H9 (cell line): ENCODE data around the gene CHPF2. TPM values are rescaled to one million over a fixed set of nuclear protein-coding genes. Genes with fewer than 3 reads are reported as not detected.

Experiments
- DNase-seq: peaks from one replicate; pipeline ENCODE4 v3.0.0-alpha.2; 2017
- H2AFZ ChIP-seq: one replicate; pipeline ENCODE4 v1.6.1; 2013; ENCODE audit warnings: mild to moderate bottlenecking, low read length, control low read depth, moderate library complexity
- H2AK5ac ChIP-seq: 2 replicates; pipeline ENCODE4 v1.6.1; 2013; ENCODE audit warnings: low read length, control low read depth, mixed read lengths; ENCODE audit not compliant: insufficient read length
- H2BK120ac ChIP-seq: one replicate; pipeline ENCODE4 v1.6.1; 2013; ENCODE audit warnings: low read depth, mild to moderate bottlenecking, low read length, control low read depth, inconsistent platforms; ENCODE audit not compliant: poor library complexity, severe bottlenecking
- H2BK12ac ChIP-seq: 2 replicates; pipeline ENCODE4 v1.6.1; 2013; ENCODE audit warnings: low read length, control low read depth, mixed read lengths, low read depth; ENCODE audit not compliant: insufficient read length
- H2BK15ac ChIP-seq: 2 replicates; pipeline ENCODE4 v1.6.1; 2013; ENCODE audit warnings: low read depth, low read length, control low read depth
- H2BK20ac ChIP-seq: one replicate; pipeline ENCODE4 v1.6.1; 2013; ENCODE audit warnings: low read depth, mild to moderate bottlenecking, low read length, control low read depth, inconsistent platforms; ENCODE audit not compliant: poor library complexity, severe bottlenecking
- H2BK5ac ChIP-seq: 2 replicates; pipeline ENCODE4 v1.6.1; 2013; ENCODE audit warnings: low read length, control low read depth, mixed read lengths; ENCODE audit not compliant: insufficient read length
- H3K14ac ChIP-seq: 2 replicates; pipeline ENCODE4 v1.6.1; 2013; ENCODE audit warnings: low read length, control low read depth; ENCODE audit not compliant: insufficient read depth
- H3K18ac ChIP-seq: 2 replicates; pipeline ENCODE4 v1.6.1; 2013; ENCODE audit warnings: low read depth, mild to moderate bottlenecking, mixed read lengths, low read length, control low read depth; ENCODE audit not compliant: insufficient read length
- H3K23ac ChIP-seq: 2 replicates; pipeline ENCODE4 v1.6.1; 2013; ENCODE audit warnings: low read length, control low read depth, mixed read lengths, low read depth; ENCODE audit not compliant: insufficient read length
- H3K23me2 ChIP-seq: 2 replicates; pipeline ENCODE4 v1.6.1; 2013; ENCODE audit warnings: low read depth, mild to moderate bottlenecking, mixed read lengths, low read length, control low read depth; ENCODE audit not compliant: insufficient read length, poor library complexity, severe bottlenecking
- H3K27ac ChIP-seq: 2 replicates; pipeline ENCODE4 v1.5.1; 2013; ENCODE audit warnings: low read length, control low read depth, mixed read lengths, low read depth; ENCODE audit not compliant: insufficient read length
- H3K27me3 ChIP-seq: 2 replicates; pipeline ENCODE4 v1.6.1; 2013; ENCODE audit warnings: low read length, control low read depth, inconsistent platforms; ENCODE audit not compliant: insufficient read depth
- H3K4ac ChIP-seq: 2 replicates; pipeline ENCODE4 v1.6.1; 2013; ENCODE audit warnings: low read depth, mild to moderate bottlenecking, control low read depth, inconsistent platforms, low read length, moderate library complexity
- H3K4me1 ChIP-seq: 2 replicates; pipeline ENCODE4 v1.6.1; 2013; ENCODE audit warnings: low read length, control low read depth, inconsistent platforms; ENCODE audit not compliant: insufficient read depth
- H3K4me2 ChIP-seq: 2 replicates; pipeline ENCODE4 v1.6.1; 2013; ENCODE audit warnings: low read length, control low read depth, mixed read lengths; ENCODE audit not compliant: insufficient read length, insufficient read depth
- H3K56ac ChIP-seq: 2 replicates; pipeline ENCODE4 v1.6.1; 2013; ENCODE audit warnings: low read depth, mild to moderate bottlenecking, mixed read lengths, low read length, control low read depth; ENCODE audit not compliant: insufficient read length
- H3K79me1 ChIP-seq: 2 replicates; pipeline ENCODE4 v1.6.1; 2013; ENCODE audit warnings: low read depth, mild to moderate bottlenecking, moderate library complexity, low read length, control low read depth, inconsistent platforms; ENCODE audit not compliant: insufficient read depth, poor library complexity, severe bottlenecking
- H3K79me2 ChIP-seq: 2 replicates; pipeline ENCODE4 v1.6.1; 2013; ENCODE audit warnings: low read length, control low read depth, inconsistent platforms; ENCODE audit not compliant: insufficient read depth
- H3K9ac ChIP-seq: 2 replicates; pipeline ENCODE4 v1.6.1; 2013; ENCODE audit warnings: low read length, control low read depth, mixed read lengths; ENCODE audit not compliant: insufficient read length; ENCODE audit errors: extremely low read depth
- H3K9me3 ChIP-seq: one replicate; pipeline ENCODE4 v1.6.1; 2013; ENCODE audit warnings: low read depth, low read length, inconsistent platforms; ENCODE audit not compliant: control insufficient read depth
- H3T11ph ChIP-seq: one replicate; pipeline ENCODE4 v1.6.1; 2013; ENCODE audit warnings: mild to moderate bottlenecking, low read length, control low read depth, inconsistent platforms
- H4K20me1 ChIP-seq: one replicate; pipeline ENCODE4 v1.6.1; 2013; ENCODE audit not compliant: control insufficient read depth, insufficient read length, insufficient read depth
- H4K5ac ChIP-seq: 2 replicates; pipeline ENCODE4 v1.6.1; 2013; ENCODE audit warnings: low read depth, mild to moderate bottlenecking, mixed read lengths, low read length, control low read depth; ENCODE audit not compliant: insufficient read length
- H4K8ac ChIP-seq: replicated peaks from 2 replicates; pipeline ENCODE4 v1.6.1; 2013; ENCODE audit warnings: low read length, control low read depth, mixed read lengths, low read depth; ENCODE audit not compliant: insufficient read length
- H4K91ac ChIP-seq: 2 replicates; pipeline ENCODE4 v1.6.1; 2013; ENCODE audit warnings: low read depth, mild to moderate bottlenecking, moderate library complexity, mixed read lengths, low read length, control low read depth; ENCODE audit not compliant: insufficient read length
- H3K27ac Mint-ChIP-seq, 3 experiments: 2 replicates in 2 of 3; 3 replicates in 1 of 3; pipeline ENCODE4 v1.8.0; 2020 to 2021; ENCODE audit warnings: mixed read lengths in 3 of 3, mild to moderate bottlenecking in 1 of 3, moderate library complexity in 1 of 3
- H3K27me3 Mint-ChIP-seq: 2 replicates; pipeline ENCODE4 v1.8.0; 2021; ENCODE audit warnings: low read depth, mild to moderate bottlenecking, moderate library complexity, mixed read lengths
- H3K36me3 Mint-ChIP-seq, 3 experiments: 2 replicates in 2 of 3; 3 replicates in 1 of 3; pipeline ENCODE4 v1.8.0; 2020 to 2021; ENCODE audit warnings: low read depth in 3 of 3, mixed read lengths in 3 of 3; ENCODE audit not compliant: insufficient read depth in 1 of 3
- H3K4me1 Mint-ChIP-seq, 2 experiments: 2 replicates each; pipeline ENCODE4 v1.8.0; 2020; ENCODE audit warnings: mixed read lengths in 2 of 2
- H3K4me3 Mint-ChIP-seq, 2 experiments: 2 replicates in 1 of 2; 3 replicates in 1 of 2; pipeline ENCODE4 v1.8.0; 2020 to 2021; ENCODE audit warnings: mild to moderate bottlenecking in 2 of 2, mixed read lengths in 2 of 2, moderate library complexity in 1 of 2
- H3K9me3 Mint-ChIP-seq, 2 experiments: 2 replicates in 1 of 2; 3 replicates in 1 of 2; pipeline ENCODE4 v1.8.0; 2020; ENCODE audit warnings: mild to moderate bottlenecking in 2 of 2, mixed read lengths in 2 of 2, moderate library complexity in 1 of 2
- WGBS: extraction: QIAGEN DNeasy Blood & Tissue Kit; methylation state at CpG from one replicate; pipeline ENCODE4 v1.1.7; 2013; ENCODE audit warnings: missing lambda C conversion rate, low lambda C conversion rate, mixed read lengths; ENCODE audit not compliant: insufficient read length; ENCODE audit errors: extremely low coverage; 5-methylcytosine and 5-hydroxymethylcytosine counted together
- total RNA-seq: library from RNA; stranded (reverse); gene quantifications from 2 replicates; pipeline ENCODE4 v1.2.1, GENCODE V29; 2021
- TF ChIP-seq, protein P1 (sequence below): fragments of 200-600 bp; sonication (generic); conservative IDR thresholded peaks from 3 replicates; pipeline ENCODE4 v1.8.0; 2021; ENCODE audit warnings: antibody characterized with exemption, mild to moderate bottlenecking

CHPF2 gene
- total RNA-seq, 1 experiment from 2014 or later: 25.7 TPM

DNA sequence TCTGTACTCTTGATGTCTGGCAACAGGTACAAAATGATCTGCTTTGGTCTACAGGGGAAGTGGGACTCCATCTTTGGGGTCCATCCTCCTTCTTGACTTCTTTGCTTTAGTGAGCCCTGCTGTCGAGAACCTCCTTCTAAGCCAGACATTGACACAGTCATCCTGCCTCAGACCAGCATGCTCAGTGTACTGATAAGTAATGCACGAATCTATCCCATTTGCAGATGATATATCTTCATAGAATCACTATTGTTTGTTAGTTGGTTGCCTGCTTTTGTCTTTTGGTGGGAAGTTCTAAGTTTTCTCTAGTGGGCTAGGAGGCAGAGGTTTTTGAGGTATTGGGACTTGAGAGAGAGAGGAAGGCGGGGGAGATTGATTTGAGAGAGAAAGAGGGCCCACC, 30.9 kb upstream of the CHPF2 start:
- H3K23ac ChIP-seq: peak overlapping the region; percentile 18
- no peaks in the 10 kb centered on the region for H3K9me3 ChIP-seq
- H3K36me3 Mint-ChIP-seq: no peaks in the 10 kb centered on the region; a peak in 1 of 7 replicates
- H3K4me1 ChIP-seq: no peaks in the 10 kb centered on the region; the same call in 1 of the 2 replicates
- no peak overlapping the region for H3K9ac ChIP-seq
- peaks cover 45% of the 10 kb centered on the region for H3K27me3 Mint-ChIP-seq
- no peak overlapping the region for H4K5ac ChIP-seq
- no peak overlapping the region for H2BK12ac ChIP-seq
- H3K56ac ChIP-seq: no peak overlapping the region
- no peak overlapping the region for H3K27ac Mint-ChIP-seq
- no peak overlapping the region for H4K8ac ChIP-seq
- H3K14ac ChIP-seq: no peak overlapping the region
- H3K23me2 ChIP-seq: no peaks in the 10 kb centered on the region
- H2BK5ac ChIP-seq: no peak overlapping the region
- H3K79me2 ChIP-seq: no peaks in the 10 kb centered on the region
- no peaks in the 10 kb centered on the region for H3K9me3 Mint-ChIP-seq
- no CpG with 5 or more reads among the region's 3 CpGs for WGBS
- no peak overlapping the region for H3K18ac ChIP-seq
- DNase-seq: no peak
- H3K4me3 Mint-ChIP-seq: no peak overlapping the region
- H3K4me1 Mint-ChIP-seq: peaks cover 3 to 5% of the 10 kb centered on the region in 2 experiments
- no peak overlapping the region for H3K27ac ChIP-seq
- peaks cover 3% of the 10 kb centered on the region for H4K20me1 ChIP-seq
- no peak overlapping the region for H2BK120ac ChIP-seq
- no peaks in the 10 kb centered on the region for H3K27me3 ChIP-seq
- H3K79me1 ChIP-seq: no peaks in the 10 kb centered on the region
- H3K4me2 ChIP-seq: no peak overlapping the region
- H2BK15ac ChIP-seq: no peak overlapping the region
- H3T11ph ChIP-seq: no peak overlapping the region
- H4K91ac ChIP-seq: no peak overlapping the region
- no peak overlapping the region for H2BK20ac ChIP-seq
- no peak overlapping the region for H2AK5ac ChIP-seq
- TF ChIP-seq, protein P1, sequence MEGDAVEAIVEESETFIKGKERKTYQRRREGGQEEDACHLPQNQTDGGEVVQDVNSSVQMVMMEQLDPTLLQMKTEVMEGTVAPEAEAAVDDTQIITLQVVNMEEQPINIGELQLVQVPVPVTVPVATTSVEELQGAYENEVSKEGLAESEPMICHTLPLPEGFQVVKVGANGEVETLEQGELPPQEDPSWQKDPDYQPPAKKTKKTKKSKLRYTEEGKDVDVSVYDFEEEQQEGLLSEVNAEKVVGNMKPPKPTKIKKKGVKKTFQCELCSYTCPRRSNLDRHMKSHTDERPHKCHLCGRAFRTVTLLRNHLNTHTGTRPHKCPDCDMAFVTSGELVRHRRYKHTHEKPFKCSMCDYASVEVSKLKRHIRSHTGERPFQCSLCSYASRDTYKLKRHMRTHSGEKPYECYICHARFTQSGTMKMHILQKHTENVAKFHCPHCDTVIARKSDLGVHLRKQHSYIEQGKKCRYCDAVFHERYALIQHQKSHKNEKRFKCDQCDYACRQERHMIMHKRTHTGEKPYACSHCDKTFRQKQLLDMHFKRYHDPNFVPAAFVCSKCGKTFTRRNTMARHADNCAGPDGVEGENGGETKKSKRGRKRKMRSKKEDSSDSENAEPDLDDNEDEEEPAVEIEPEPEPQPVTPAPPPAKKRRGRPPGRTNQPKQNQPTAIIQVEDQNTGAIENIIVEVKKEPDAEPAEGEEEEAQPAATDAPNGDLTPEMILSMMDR: no peak
- H2AFZ ChIP-seq: no peak overlapping the region
- H3K4ac ChIP-seq: no peak overlapping the region
